Body of pancreas (tissue), 4 donors: ENCODE results near the gene TENM3.

Experiments
- POLR2A ChIP-seq, 3 donors: fragments of 450-650 bp; IDR thresholded peaks; one replicate each; pipeline ENCODE4 v1.6.1; 2016; ENCODE audit warnings: antibody characterized with exemption in 3 of 3, mild to moderate bottlenecking in 2 of 3
- TF ChIP-seq, protein P1 (sequence below), 7 experiments: fragments of 450-650 bp in 4 of 7; fragments of 200-600 bp in 3 of 7; sonication (generic) in 3 of 7; IDR thresholded peaks; one replicate each; pipeline ENCODE4 v1.5.1; 2016 to 2019; ENCODE audit warnings: antibody characterized with exemption in 7 of 7

DNA sequence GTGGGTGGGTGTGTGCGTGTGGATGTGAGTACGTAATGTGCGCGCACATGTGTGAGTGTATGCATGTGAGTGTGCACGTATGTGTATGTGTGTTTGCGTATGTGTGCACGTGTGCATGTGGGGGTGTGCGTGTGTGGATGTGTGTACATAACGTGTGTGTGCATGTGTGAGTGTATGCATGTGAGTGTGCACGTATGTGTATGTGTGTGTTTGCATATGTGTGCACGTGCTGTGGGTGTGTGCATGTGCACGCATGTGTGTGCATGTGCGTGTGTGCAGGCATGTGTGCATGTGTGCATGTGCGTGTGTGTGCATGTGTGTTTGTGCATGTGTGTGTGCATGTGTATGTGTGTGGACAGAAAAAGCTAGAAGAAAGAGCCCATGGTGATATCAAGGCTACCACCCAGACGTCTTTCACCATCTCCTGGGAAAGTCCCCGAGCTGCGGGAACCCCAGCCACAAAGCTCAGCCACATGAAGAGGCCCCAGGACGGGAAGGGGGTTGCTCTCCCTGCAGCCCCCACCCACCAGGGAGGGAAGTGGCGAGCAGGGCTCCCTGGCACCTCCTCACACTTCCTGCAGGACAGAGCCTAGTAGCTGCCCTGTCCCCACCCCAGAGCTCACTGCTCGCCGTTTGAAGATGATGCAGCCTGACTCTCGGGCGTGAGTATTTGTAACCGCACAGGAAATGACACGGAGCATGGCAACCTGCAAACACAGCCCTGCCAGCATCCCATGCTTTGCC lies 565.6 kb downstream of the TENM3 start:
- TF ChIP-seq, protein P1, sequence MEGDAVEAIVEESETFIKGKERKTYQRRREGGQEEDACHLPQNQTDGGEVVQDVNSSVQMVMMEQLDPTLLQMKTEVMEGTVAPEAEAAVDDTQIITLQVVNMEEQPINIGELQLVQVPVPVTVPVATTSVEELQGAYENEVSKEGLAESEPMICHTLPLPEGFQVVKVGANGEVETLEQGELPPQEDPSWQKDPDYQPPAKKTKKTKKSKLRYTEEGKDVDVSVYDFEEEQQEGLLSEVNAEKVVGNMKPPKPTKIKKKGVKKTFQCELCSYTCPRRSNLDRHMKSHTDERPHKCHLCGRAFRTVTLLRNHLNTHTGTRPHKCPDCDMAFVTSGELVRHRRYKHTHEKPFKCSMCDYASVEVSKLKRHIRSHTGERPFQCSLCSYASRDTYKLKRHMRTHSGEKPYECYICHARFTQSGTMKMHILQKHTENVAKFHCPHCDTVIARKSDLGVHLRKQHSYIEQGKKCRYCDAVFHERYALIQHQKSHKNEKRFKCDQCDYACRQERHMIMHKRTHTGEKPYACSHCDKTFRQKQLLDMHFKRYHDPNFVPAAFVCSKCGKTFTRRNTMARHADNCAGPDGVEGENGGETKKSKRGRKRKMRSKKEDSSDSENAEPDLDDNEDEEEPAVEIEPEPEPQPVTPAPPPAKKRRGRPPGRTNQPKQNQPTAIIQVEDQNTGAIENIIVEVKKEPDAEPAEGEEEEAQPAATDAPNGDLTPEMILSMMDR (IDR thresholded peaks at IDR 0.05), result no peak
- TF ChIP-seq POLR2A (IDR thresholded peaks at IDR 0.05), result no peak
